22Rv1 (cell line): ENCODE measurements around the gene ASB12.

Experiments
- CTCF ChIP-seq: fragments of 450-650 bp; IDR thresholded peaks from 2 replicates; pipeline ENCODE4 v1.5.1; 2017; ENCODE audit warnings: mild to moderate bottlenecking
- ZFX ChIP-seq: fragments of 450-650 bp; IDR thresholded peaks from 2 replicates; pipeline ENCODE4 v1.6.1; 2017; ENCODE audit warnings: antibody characterized with exemption, borderline replicate concordance

DNA sequence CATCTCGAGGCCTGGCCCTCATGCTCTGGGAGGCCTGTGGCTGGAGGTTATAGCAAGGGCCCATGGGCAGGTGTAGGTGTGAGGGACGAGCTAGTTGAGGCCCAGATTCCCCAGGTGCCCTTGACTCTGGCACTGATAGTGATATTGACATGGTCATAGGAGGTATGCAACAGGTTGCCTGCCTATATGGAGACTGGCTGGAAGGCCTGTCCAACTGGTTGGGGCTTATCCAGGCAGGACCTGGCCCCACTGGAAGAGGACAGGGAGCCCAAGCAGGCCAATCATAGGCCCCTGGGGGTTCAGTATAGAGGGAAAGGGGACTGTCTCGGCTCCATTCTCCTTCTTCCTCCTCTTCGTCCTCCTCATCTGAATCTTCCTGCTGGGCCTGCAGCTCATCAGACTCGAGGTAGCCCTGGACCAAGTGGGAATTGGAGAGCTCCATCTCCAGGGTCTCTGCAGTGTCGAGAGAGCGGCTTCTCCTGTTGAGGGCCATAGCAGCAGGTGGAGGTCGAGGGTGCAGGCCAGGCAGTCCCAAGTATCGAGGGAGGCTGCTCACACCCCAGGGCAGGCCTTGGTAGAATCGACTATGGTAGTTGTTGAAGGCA lies 40.2 kb downstream of the ASB12 start:
- TF ChIP-seq CTCF (no peak), ZFX (no peak)
